Parathyroid adenoma (tissue), 2 donors: ENCODE measurements around the gene SLC27A4.

Experiments used
- H2AFZ ChIP-seq: fragments of 300-600 bp; sonication (generic); one replicate; pipeline ENCODE4 v1.7.0; 2017; ENCODE audit warnings: antibody characterized with exemption, mild to moderate bottlenecking
- H3K27ac ChIP-seq: fragments of 300-600 bp; sonication (generic); one replicate; pipeline ENCODE4 v1.7.0; 2017
- H3K27me3 ChIP-seq: fragments of 300-600 bp; sonication (generic); one replicate; pipeline ENCODE4 v1.7.0; 2017; ENCODE audit warnings: low read length; ENCODE audit not compliant: control insufficient read depth, insufficient read depth
- H3K36me3 ChIP-seq: fragments of 300-600 bp; sonication (generic); one replicate; pipeline ENCODE4 v1.7.0; 2017; ENCODE audit warnings: low read length; ENCODE audit not compliant: control insufficient read depth, insufficient read depth
- H3K4me1 ChIP-seq: fragments of 300-600 bp; sonication (generic); one replicate; pipeline ENCODE4 v1.7.0; 2017; ENCODE audit warnings: control low read depth
- H3K4me2 ChIP-seq: fragments of 300-600 bp; sonication (generic); one replicate; pipeline ENCODE4 v1.7.0; 2017; ENCODE audit warnings: low read length
- H3K4me3 ChIP-seq: fragments of 300-600 bp; sonication (generic); one replicate; pipeline ENCODE4 v1.7.0; 2017; ENCODE audit warnings: low read depth, low read length
- H3K79me2 ChIP-seq: fragments of 300-600 bp; sonication (generic); one replicate; pipeline ENCODE4 v1.7.0; 2017; ENCODE audit warnings: control low read depth
- H3K9ac ChIP-seq: fragments of 300-600 bp; sonication (generic); one replicate; pipeline ENCODE4 v1.7.0; 2017; ENCODE audit warnings: mild to moderate bottlenecking
- H3K9me3 ChIP-seq: fragments of 300-600 bp; sonication (generic); one replicate; pipeline ENCODE4 v1.7.0; 2017; ENCODE audit warnings: low read length; ENCODE audit not compliant: control insufficient read depth
- CTCF ChIP-seq: fragments of 300-600 bp; sonication (generic); IDR thresholded peaks from one replicate; pipeline ENCODE4 v1.7.0; 2017; ENCODE audit warnings: antibody characterized with exemption, mild to moderate bottlenecking
- donor health status: primary hyperparathyroidism.

The SLC27A4 gene

GRCh38 chr9:128382261-128382660, 41.9 kb downstream of the SLC27A4 start:
- no peak for TF ChIP-seq CTCF
- H3K27ac ChIP-seq = no peak overlapping the region
- no peaks in the 10 kb centered on the region for H3K27me3 ChIP-seq
- no peak overlapping the region for H3K4me3 ChIP-seq
- no peaks in the 10 kb centered on the region for H3K9me3 ChIP-seq
- no peaks in the 10 kb centered on the region for H3K4me1 ChIP-seq
- no peak overlapping the region for H3K9ac ChIP-seq
- no peaks in the 10 kb centered on the region for H3K36me3 ChIP-seq
- H2AFZ ChIP-seq = no peak overlapping the region
- H3K79me2 ChIP-seq = no peaks in the 10 kb centered on the region
- no peak overlapping the region for H3K4me2 ChIP-seq

- H3K4me3 ChIP-seq = no peak overlapping the region
- no peaks in the 10 kb centered on the region for H3K27me3 ChIP-seq
- TF ChIP-seq CTCF = no peak
- H3K27ac ChIP-seq = no peak overlapping the region
- no peak overlapping the region for H3K9ac ChIP-seq
- H3K36me3 ChIP-seq = no peaks in the 10 kb centered on the region
- H2AFZ ChIP-seq = no peak overlapping the region
- no peaks in the 10 kb centered on the region for H3K9me3 ChIP-seq
- no peaks in the 10 kb centered on the region for H3K4me1 ChIP-seq
- no peak overlapping the region for H3K4me2 ChIP-seq
- H3K79me2 ChIP-seq = no peaks in the 10 kb centered on the region
Measured at GRCh38 chr9:128383007-128383753, 42.9 kb downstream of the SLC27A4 start.

GRCh38 chr9:128383791-128384190, 43.5 kb downstream of the SLC27A4 start:
- Histone ChIP-seq H3K9me3 (no peaks in the 10 kb centered on the region), H2AFZ (no peak overlapping the region), H3K9ac (no peak overlapping the region), H3K79me2 (no peaks in the 10 kb centered on the region), H3K27me3 (no peaks in the 10 kb centered on the region), H3K4me2 (no peak overlapping the region), H3K27ac (no peak overlapping the region), H3K4me1 (no peaks in the 10 kb centered on the region), H3K36me3 (no peaks in the 10 kb centered on the region), H3K4me3 (no peak overlapping the region)
- TF ChIP-seq CTCF = no peak

- H3K36me3 ChIP-seq = no peaks in the 10 kb centered on the region
- H3K4me1 ChIP-seq = no peaks in the 10 kb centered on the region
- H3K79me2 ChIP-seq = no peaks in the 10 kb centered on the region
- H3K9ac ChIP-seq = no peak overlapping the region
- no peak for TF ChIP-seq CTCF
- no peak overlapping the region for H2AFZ ChIP-seq
- H3K4me2 ChIP-seq = no peak overlapping the region
- H3K27ac ChIP-seq = no peak overlapping the region
- no peak overlapping the region for H3K4me3 ChIP-seq
- no peaks in the 10 kb centered on the region for H3K27me3 ChIP-seq
- no peaks in the 10 kb centered on the region for H3K9me3 ChIP-seq
Measured at GRCh38 chr9:128384801-128385495, 44.6 kb downstream of the SLC27A4 start.
